CD4-positive, alpha-beta T cell treated with Interleukin-12 subunit alpha and Interleukin-12 subunit beta, for 1 hour (primary cell): ENCODE data around the gene YWHAQ.

Source experiments
- DNase-seq: peaks from one replicate; pipeline ENCODE4 v3.0.0-alpha.2; 2020

Gene YWHAQ

GRCh38 chr2:9547262-9547991 is 83.4 kb downstream of the YWHAQ start:
- no peak for DNase-seq

GRCh38 chr2:9545502-9545901 is 85.3 kb downstream of the YWHAQ start:
- DNase-seq: no peak

DNA sequence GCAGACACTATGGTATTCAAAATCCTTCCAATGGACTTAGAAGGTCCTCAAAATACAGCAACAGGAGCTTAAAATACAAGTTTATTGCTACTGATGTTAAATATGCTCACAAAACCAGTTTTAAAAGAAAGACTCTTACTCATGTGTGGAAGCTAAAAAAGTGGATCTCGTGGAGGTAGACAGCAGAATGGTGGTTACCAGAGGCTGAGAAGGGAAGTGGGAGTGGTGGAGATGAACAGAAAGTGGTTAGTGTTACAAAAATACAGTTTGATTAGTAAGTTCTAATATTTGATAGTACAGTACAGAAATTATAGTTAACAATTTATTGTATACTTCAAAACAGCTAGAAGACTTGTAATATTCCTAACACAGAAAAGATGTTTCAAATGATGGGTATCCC is 87.2 kb downstream of the YWHAQ start:
- DNase-seq: no peak

DNA sequence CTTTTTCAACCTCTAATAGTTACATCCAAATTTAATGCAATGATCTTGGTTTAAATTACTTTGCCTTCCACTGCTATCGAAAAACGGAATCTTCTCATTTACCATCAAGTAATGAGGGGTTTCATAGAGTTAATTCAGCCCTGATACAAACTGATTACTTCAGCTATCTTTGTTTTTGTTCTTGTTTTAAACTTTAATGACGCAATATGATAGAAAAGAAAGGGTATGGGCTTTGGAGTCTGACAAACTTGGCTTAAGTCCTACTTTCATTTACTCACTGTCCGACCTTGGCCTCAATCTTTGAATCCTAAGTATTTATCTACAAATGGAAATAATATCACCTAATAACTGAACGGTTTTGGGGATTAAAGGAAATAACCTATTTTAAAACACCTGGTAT is 91.3 kb downstream of the YWHAQ start:
- no peak for DNase-seq

DNA sequence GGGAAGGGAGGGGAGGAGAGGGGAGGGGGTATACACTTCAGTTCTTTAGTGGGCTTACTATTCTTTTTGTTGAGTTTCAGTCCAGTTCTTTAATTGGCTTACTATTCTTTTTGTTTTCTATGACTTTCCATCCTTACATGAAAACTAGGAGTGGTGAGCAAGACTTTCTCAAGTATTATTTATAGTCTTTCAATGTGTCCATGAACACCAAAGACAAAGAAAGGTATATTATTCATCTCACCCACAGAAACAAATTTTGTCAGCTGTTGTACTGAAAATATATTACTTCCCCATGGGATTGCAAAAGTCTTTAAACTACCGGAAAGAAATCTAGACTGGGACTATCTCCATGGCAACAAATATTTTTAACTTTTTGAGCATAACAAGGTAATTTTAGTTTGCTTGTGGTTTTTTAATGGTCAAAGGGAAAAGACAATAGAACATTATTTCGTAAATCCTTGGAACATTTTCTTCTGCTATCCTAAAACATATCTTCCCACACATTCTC is 92.7 kb downstream of the YWHAQ start:
- peak; percentile 18 for DNase-seq

DNA sequence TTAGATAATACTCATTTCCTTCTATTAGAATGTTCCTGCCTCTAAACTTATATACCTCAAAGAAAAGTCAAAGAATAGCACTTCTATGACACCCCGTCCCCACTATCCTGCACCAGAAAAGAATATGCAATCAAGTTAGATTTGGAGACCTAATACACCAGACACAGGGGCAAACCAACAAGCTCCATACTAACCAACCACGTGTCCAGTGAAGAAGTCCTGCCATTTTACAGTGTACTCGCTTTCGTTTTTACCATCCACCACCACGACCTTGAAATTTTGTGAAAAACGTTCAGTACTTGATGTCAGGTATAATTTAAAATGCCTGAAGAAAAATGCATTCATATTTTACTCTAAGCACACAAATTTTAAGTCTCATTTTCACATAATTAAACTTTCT is 94.3 kb downstream of the YWHAQ start:
- DNase-seq: no peak

DNA sequence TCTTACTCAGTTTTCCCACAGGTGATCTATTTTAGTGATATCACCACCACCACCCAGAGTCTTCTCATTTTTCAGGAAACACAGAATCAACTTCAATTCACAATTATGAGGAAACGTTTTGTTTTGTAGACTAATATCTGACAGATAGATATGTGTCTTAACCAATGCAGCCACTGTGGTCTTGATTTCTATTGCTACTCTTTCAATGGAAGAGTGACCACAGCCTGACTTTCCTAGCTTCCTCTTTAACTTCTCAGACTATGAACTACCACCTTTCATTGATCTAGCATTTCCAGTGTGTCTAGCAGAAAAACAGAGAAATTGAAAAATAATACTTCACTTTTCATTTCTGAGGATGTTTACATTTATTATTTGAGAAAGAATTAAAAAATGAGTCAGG is 95.6 kb downstream of the YWHAQ start:
- no peak for DNase-seq
